IMR-90 (cell line): ENCODE data around the gene RASSF7. TPM values are rescaled to one million over a fixed set of nuclear protein-coding genes. Genes with fewer than 3 reads are reported as not detected.

Experiments
- ATAC-seq: fragments of 200-7000 bp; cut with Tn5 transposase; 2 replicates; pipeline ENCODE4 v1.9.1; 2020; ENCODE audit warnings: low read depth, mild to moderate bottlenecking, moderate library complexity
- BruUV-seq: library from RNA; stranded (reverse); fragments of 400-500 nt; replicated peaks from 2 replicates; lab custom pipeline; 2021; lab: Mats Ljungman, UMichigan
- CTCF ChIA-PET: fragments of 300-600 bp; formaldehyde crosslinking; extraction: SDS; loops from one replicate; lab custom pipeline; 2021; ENCODE audit warnings: antibody characterized with exemption; lab: Yijun Ruan, JAX
- POLR2A ChIA-PET: fragments of 300-600 bp; sonication (Branson Sonifier 250); formaldehyde crosslinking; loops from one replicate; lab custom pipeline; 2022; ENCODE audit warnings: antibody characterized with exemption; ENCODE audit not compliant: unreplicated experiment; lab: Charles Lee
- DNase-seq: peaks from one replicate; pipeline ENCODE4 v3.0.0; 2013
- H2AFZ ChIP-seq: replicated peaks from 2 replicates; pipeline ENCODE3; 2013; ENCODE audit warnings: low read length, mild to moderate bottlenecking; ENCODE audit not compliant: poor library complexity
- H2AK5ac ChIP-seq: 2 replicates; pipeline ENCODE4 v1.6.1; 2013; ENCODE audit warnings: low read depth, low read length, inconsistent platforms
- H2AK9ac ChIP-seq: replicated peaks from 2 replicates; pipeline ENCODE3; 2013; ENCODE audit warnings: mild to moderate bottlenecking, low read depth, low read length, moderate library complexity; ENCODE audit not compliant: poor library complexity
- H2BK120ac ChIP-seq: 2 replicates; pipeline ENCODE4 v1.6.1; 2013; ENCODE audit warnings: low read depth, low read length, inconsistent platforms
- H2BK15ac ChIP-seq: 3 replicates; pipeline ENCODE4 v1.6.1; 2013; ENCODE audit warnings: low read depth, low read length, inconsistent platforms
- H2BK20ac ChIP-seq: 2 replicates; pipeline ENCODE4 v1.6.1; 2013; ENCODE audit warnings: low read depth, mild to moderate bottlenecking, inconsistent platforms, low read length, moderate library complexity
- H2BK5ac ChIP-seq: 2 replicates; pipeline ENCODE4 v1.6.1; 2013; ENCODE audit warnings: mild to moderate bottlenecking, low read depth, low read length, inconsistent platforms; ENCODE audit not compliant: poor library complexity, severe bottlenecking
- H3K14ac ChIP-seq: replicated peaks from 2 replicates; pipeline ENCODE4 v1.6.1; 2013; ENCODE audit warnings: low read depth, low read length, inconsistent platforms
- H3K18ac ChIP-seq: 2 replicates; pipeline ENCODE4 v1.6.1; 2013; ENCODE audit warnings: low read depth, low read length, control low read depth
- H3K23ac ChIP-seq: 2 replicates; pipeline ENCODE4 v1.6.1; 2013; ENCODE audit warnings: low read depth, low read length, inconsistent platforms
- H3K27ac ChIP-seq: 2 replicates; pipeline ENCODE4 v1.5.1; 2013; ENCODE audit warnings: mild to moderate bottlenecking, control low read depth, low read length; ENCODE audit not compliant: insufficient read depth
- H3K27me3 ChIP-seq: 2 replicates; pipeline ENCODE4 v1.6.1; 2013; ENCODE audit warnings: low read length; ENCODE audit not compliant: control insufficient read depth, insufficient read depth
- H3K36me3 ChIP-seq: 2 replicates; pipeline ENCODE4 v1.6.1; 2013; ENCODE audit warnings: low read length, mixed read lengths; ENCODE audit not compliant: control insufficient read depth, insufficient read depth
- H3K4ac ChIP-seq: 2 replicates; pipeline ENCODE4 v1.6.1; 2013; ENCODE audit warnings: low read depth, low read length, inconsistent platforms
- H3K4me1 ChIP-seq: 2 replicates; pipeline ENCODE4 v1.6.1; 2013; ENCODE audit warnings: low read length, mixed read lengths; ENCODE audit not compliant: control insufficient read depth, insufficient read depth
- H3K4me2 ChIP-seq: 2 replicates; pipeline ENCODE4 v1.6.1; 2013; ENCODE audit warnings: low read depth, mild to moderate bottlenecking, control low read depth, low read length, moderate library complexity
- H3K4me3 ChIP-seq: 2 replicates; pipeline ENCODE4 v1.5.1; 2013; ENCODE audit warnings: low read depth, mild to moderate bottlenecking, control low read depth, low read length, moderate library complexity; ENCODE audit not compliant: insufficient read depth
- H3K56ac ChIP-seq: 2 replicates; pipeline ENCODE4 v1.6.1; 2013; ENCODE audit warnings: low read length, inconsistent platforms; ENCODE audit not compliant: insufficient read depth; ENCODE audit errors: extremely low read depth
- H3K79me1 ChIP-seq, 2 experiments: 2 replicates each; pipeline ENCODE4 v1.6.1; 2013; ENCODE audit warnings: low read length in 2 of 2, inconsistent platforms in 1 of 2, low read depth in 1 of 2
- H3K9ac ChIP-seq: 2 replicates; pipeline ENCODE4 v1.6.1; 2013; ENCODE audit warnings: low read depth, low read length, control low read depth
- H3K9me1 ChIP-seq: 2 replicates; pipeline ENCODE4 v1.6.1; 2013; ENCODE audit warnings: low read length, inconsistent platforms; ENCODE audit not compliant: insufficient read depth
- H3K9me3 ChIP-seq: 2 replicates; pipeline ENCODE4 v1.6.1; 2013; ENCODE audit warnings: low read length; ENCODE audit not compliant: control insufficient read depth, insufficient read depth
- H4K20me1 ChIP-seq: 2 replicates; pipeline ENCODE4 v1.6.1; 2013; ENCODE audit warnings: low read length, inconsistent platforms; ENCODE audit not compliant: insufficient read depth
- H4K5ac ChIP-seq: 2 replicates; pipeline ENCODE4 v1.6.1; 2013; ENCODE audit warnings: mild to moderate bottlenecking, low read depth, low read length, control low read depth
- H4K8ac ChIP-seq, 2 experiments: 2 replicates each; pipeline ENCODE4 v1.6.1; 2013; ENCODE audit warnings: low read depth in 2 of 2, low read length in 2 of 2, control low read depth in 1 of 2, inconsistent platforms in 1 of 2
- H4K91ac ChIP-seq: 2 replicates; pipeline ENCODE4 v1.6.1; 2013; ENCODE audit warnings: low read depth, low read length, inconsistent platforms; ENCODE audit not compliant: insufficient read depth
- CEBPB ChIP-seq: IDR thresholded peaks from 2 replicates; pipeline ENCODE4 v1.6.1; 2012; ENCODE audit warnings: low read depth, low read length, improper control_type of control experiment
- FOS ChIP-seq: fragments of 150-350 bp; IDR thresholded peaks from 2 replicates; pipeline ENCODE4 v1.6.1; 2016; ENCODE audit warnings: low read depth, low read length
- MAFK ChIP-seq: IDR thresholded peaks from 2 replicates; pipeline ENCODE4 v1.6.1; 2012; ENCODE audit warnings: low read depth, low read length, improper control_type of control experiment
- MAZ ChIP-seq: IDR thresholded peaks from 2 replicates; pipeline ENCODE4 v1.6.1; 2012; ENCODE audit warnings: low read depth, mild to moderate bottlenecking, low read length, improper control_type of control experiment, moderate library complexity, borderline replicate concordance
- MXI1 ChIP-seq: IDR thresholded peaks from 2 replicates; pipeline ENCODE4 v1.6.1; 2012; ENCODE audit warnings: low read depth, mild to moderate bottlenecking, low read length, moderate library complexity, borderline replicate concordance
- NFE2L2 ChIP-seq: fragments of 150-350 bp; IDR thresholded peaks from 2 replicates; pipeline ENCODE4 v1.6.1; 2016; ENCODE audit warnings: low read depth, mild to moderate bottlenecking, low read length
- RFX5 ChIP-seq: IDR thresholded peaks from 2 replicates; pipeline ENCODE4 v1.8.0; 2012; ENCODE audit warnings: low read depth, mild to moderate bottlenecking, low read length, moderate library complexity
- SMC3 ChIP-seq: fragments of 150-350 bp; IDR thresholded peaks from 2 replicates; pipeline ENCODE4 v1.6.1; 2016; ENCODE audit warnings: low read depth, mild to moderate bottlenecking, antibody characterized with exemption, low read length, moderate library complexity
- WGBS, 2 experiments: methylation state at CpG; one replicate each; pipeline versions ENCODE4 v1.1.5 to v1.1.7; 2013; ENCODE audit warnings: missing lambda C conversion rate in 2 of 2; ENCODE audit not compliant: insufficient read length in 1 of 2; ENCODE audit errors: extremely low coverage in 2 of 2; 5-methylcytosine and 5-hydroxymethylcytosine counted together
- dilution Hi-C: fragments of 300-500 bp; cut with HindIII; formaldehyde crosslinking; loops from one replicate; pipeline ENCODE4 v1.14.3; 2018; ENCODE audit warnings: low sequenced_read_pairs; ENCODE audit not compliant: unreplicated experiment
- in situ Hi-C: fragments of 300-500 bp; cut with MboI; formaldehyde crosslinking; loops from 3 replicates; pipeline ENCODE4 v1.14.3; 2019; ENCODE audit warnings: low sequenced_read_pairs, inconsistent platforms, mixed read lengths
- intact Hi-C: fragments of 100-400 bp; cut with micrococcal nuclease; formaldehyde crosslinking; loops from 2 replicates; pipeline ENCODE4 v1.10.0; 2022
- polyA plus RNA-seq, 3 experiments: library from polyadenylated mRNA; depleted of rRNA; stranded (reverse); fragments of >200 nt; gene quantifications; 2 replicates each; pipeline ENCODE4 v1.2.3, GENCODE V29; 2012; ENCODE audit warnings: low replicate concordance in 1 of 3
- total RNA-seq: library from RNA; depleted of rRNA; stranded (reverse); fragments of >200 nt; gene quantifications from 2 replicates; pipeline ENCODE4 v1.2.3, GENCODE V29; 2012

The RASSF7 gene
- total and polyA plus RNA-seq, 2 of the 4 experiments (the other 2 are of a cell fraction): 6.8 to 18.5 TPM

DNA sequence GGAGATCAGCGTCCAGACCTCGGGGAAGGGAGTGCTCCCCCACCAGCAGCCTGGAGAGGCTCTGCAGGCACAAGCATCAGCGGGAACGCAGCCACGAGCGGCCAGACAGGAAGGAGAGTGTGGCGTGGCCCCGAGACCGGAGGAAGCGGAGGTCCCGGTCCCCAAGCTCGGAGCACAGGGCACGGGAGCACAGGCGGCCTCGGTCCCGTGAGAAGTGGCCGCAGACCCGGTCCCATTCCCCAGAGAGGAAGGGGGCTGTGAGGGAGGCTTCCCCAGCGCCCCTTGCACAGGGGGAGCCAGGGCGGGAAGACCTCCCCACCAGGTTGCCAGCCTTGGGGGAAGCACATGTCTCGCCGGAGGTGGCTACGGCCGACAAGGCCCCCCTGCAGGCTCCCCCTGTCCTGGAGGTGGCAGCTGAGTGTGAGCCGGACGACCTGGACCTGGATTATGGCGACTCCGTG, 48.1 kb downstream of the RASSF7 start:
- no peak for ATAC-seq
- CTCF ChIA-PET: no interaction called here
- in situ Hi-C loops: no loop called here

More for the DNA sequence above, 48.1 kb downstream of the RASSF7 start:
- H3K36me3 ChIP-seq: peaks cover 90% of the 10 kb centered on the region
- H3K9me1 ChIP-seq: no peaks in the 10 kb centered on the region
- no TSS peak for BruUV-seq
- H3K4me2 ChIP-seq: no peak overlapping the region
- no peaks in the 10 kb centered on the region for H3K27me3 ChIP-seq
- H2AFZ ChIP-seq: no peak overlapping the region
- TF ChIP-seq MAZ (no peak), MXI1 (no peak), FOS (no peak), CEBPB (no peak), MAFK (no peak), RFX5 (no peak), SMC3 (no peak), NFE2L2 (no peak)
- H3K27ac ChIP-seq: no peak overlapping the region
- peaks cover 25% of the 10 kb centered on the region for H4K20me1 ChIP-seq
- no peak overlapping the region for H3K9ac ChIP-seq
- no peak overlapping the region for H3K18ac ChIP-seq
- H2AK9ac ChIP-seq: no peak overlapping the region
- H3K14ac ChIP-seq: no peak overlapping the region
- no peak overlapping the region for H3K23ac ChIP-seq
- 96% methylated on average over 5 of the region's 28 CpGs; no CpG with 5 or more reads in 1 of the 2 experiments for WGBS, 2 experiments
- H3K9me3 ChIP-seq: no peaks in the 10 kb centered on the region
- no peak overlapping the region for H4K8ac ChIP-seq
- no peak overlapping the region for H2BK20ac ChIP-seq
- H2BK5ac ChIP-seq: no peak overlapping the region
- peaks cover 0 to 20% of the 10 kb centered on the region in 2 experiments; a peak in 2 of 4 replicates for H3K79me1 ChIP-seq
- no peak for DNase-seq
- H2BK120ac ChIP-seq: no peak overlapping the region
- H3K4me1 ChIP-seq: no peaks in the 10 kb centered on the region
- dilution Hi-C loops (no loop called here), intact Hi-C loops (no loop called here)
- POLR2A ChIA-PET: no interaction called here
- H2AK5ac ChIP-seq: no peak overlapping the region
- no peak overlapping the region for H4K5ac ChIP-seq
- no peak overlapping the region for H2BK15ac ChIP-seq
- H3K56ac ChIP-seq: no peak overlapping the region
- H3K4ac ChIP-seq: no peak overlapping the region
- no peak overlapping the region for H4K91ac ChIP-seq
- no peak overlapping the region for H3K4me3 ChIP-seq
